Measurements from ENCODE around the gene SERGEF.

The SERGEF gene

DNA sequence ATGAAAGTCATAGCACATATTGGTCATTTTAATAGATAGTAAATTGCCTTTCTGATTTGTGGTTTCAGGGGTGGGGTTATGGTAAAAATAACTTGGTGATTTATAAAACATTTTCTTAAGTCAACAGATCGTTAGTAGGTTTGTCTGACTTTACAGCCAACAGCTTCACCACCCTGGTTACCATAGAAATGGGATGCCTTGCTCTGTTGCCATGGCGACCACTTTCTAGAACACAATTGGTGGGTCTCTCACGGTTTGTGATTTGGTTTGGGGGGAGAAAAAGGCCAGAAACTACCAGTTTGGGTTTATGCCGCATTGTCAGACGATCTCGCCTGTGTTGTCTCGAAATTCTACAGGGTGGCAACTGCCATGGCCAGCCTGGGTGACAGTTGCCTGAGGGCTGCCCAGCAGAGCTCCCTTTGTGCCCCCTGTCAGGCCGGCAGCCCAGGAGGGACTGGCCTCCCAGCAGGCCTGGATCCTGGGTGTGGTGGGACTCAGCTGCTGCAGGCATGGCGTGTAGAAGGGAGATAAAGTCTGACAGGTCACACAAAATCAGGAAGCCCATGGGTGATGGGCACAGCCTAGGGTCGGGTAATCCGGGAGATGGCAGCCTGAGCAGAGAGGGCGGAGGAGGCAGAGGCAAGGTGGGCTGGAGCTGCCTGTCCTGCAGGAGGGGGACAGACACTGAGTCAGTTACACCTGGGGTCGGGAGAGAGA, 247.3 kb downstream of the SERGEF start:
- TF ChIP-seq, protein P1, sequence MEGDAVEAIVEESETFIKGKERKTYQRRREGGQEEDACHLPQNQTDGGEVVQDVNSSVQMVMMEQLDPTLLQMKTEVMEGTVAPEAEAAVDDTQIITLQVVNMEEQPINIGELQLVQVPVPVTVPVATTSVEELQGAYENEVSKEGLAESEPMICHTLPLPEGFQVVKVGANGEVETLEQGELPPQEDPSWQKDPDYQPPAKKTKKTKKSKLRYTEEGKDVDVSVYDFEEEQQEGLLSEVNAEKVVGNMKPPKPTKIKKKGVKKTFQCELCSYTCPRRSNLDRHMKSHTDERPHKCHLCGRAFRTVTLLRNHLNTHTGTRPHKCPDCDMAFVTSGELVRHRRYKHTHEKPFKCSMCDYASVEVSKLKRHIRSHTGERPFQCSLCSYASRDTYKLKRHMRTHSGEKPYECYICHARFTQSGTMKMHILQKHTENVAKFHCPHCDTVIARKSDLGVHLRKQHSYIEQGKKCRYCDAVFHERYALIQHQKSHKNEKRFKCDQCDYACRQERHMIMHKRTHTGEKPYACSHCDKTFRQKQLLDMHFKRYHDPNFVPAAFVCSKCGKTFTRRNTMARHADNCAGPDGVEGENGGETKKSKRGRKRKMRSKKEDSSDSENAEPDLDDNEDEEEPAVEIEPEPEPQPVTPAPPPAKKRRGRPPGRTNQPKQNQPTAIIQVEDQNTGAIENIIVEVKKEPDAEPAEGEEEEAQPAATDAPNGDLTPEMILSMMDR (IDR thresholded peaks at IDR 0.05): no peak

DNA sequence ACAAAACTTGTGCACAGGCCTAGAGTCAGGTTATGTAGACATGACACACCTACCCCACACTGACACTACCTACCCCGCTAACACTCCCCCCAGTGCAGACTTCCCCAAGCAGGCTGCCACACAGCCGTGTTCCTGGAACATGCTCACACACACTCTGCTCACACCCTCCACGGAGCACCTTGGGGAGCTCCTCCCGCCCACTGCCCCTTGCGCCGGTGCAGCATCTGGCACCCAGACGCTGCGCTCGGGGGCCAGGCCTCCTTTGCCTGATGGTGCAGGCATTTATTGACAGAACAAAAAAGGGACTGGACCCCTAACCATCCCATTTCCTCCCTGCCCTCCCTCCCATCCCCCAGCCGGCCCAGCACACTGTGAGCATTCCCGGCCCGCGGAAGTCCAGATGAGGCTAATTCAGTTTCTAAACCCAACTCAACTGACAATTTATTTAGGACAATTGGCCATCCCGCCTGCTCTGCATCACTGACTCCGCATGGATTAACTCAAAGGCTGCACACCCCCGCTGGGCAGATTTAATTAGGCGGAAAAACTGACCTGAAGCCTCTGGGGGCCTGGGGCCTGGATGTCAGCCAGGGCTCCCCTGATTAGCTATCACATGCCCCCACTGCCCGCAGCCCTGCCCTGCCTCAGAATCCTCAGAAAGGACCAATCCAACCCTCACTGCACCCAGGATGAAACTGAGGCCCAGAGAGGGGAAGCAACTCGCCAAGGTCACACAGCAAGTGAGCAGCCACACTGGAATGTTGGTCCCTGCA, 248.2 kb downstream of the SERGEF start:
- TF ChIP-seq, protein P1 (IDR thresholded peaks at IDR 0.05): no peak

DNA sequence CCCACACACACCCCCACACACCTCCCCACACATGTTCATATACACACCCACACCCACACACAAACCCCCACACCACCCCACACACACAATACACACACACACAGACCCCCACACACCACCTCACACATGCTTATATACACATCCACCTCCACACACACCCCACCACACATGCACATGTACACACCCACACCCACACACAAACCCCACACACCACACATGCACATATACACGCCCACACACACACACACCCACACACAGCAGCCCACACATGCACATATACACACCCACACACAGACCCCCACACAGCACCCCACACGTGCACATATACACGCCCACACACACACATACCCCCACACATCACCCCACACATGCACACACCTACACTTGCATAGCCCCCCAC, 249.1 kb downstream of the SERGEF start:
- TF ChIP-seq, protein P1 (IDR thresholded peaks at IDR 0.05): no peak

DNA sequence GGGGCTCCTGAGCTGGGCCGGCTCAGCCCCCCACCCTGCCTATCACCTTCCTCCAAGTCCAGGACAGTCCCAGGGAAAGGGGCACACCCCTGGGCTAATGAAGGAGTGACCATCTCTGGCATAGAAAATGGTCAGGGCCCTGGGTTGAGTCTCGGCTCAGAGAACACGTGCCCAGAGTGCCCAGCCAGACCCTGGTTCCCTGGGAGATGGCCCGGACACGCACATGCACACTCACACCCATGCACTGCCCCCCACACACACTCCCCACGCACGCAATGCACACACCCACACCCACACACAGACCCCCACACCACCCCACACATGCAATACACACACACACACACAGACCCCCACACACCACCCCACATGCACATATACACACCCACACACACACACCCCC, 249.6 kb downstream of the SERGEF start:
- TF ChIP-seq, protein P1 (IDR thresholded peaks at IDR 0.05): no peak

DNA sequence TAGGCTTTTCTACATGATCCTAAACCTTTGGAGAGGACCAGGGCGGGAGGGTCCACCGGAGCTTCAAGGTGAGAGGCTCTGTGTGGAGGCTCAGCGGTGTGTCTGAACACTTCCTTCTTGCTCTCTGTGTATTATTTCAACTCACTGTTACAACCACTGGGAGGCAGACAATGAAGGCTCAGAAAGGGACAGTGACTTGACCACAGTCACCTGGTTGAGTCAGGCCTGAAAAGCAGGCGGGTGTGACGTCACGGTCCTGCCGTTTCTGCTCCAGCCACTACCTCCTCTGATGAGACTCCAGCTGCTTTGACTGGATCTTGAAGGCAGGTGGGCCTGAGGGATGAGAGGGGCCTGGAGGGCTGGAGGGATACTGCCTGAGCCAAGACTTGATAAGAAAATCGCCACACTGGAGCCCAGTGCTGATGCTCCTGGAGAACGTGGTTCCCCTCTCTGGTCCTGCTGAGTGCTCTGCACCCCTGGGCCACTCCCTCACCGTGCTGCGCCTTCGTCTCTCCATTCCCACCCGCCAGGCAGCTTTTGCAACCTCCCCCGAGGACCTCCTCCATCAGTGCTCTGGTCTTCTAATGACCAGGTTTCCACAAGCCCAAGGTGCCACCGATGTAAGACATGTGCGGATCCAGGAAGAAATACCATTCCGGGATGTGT, 250.4 kb downstream of the SERGEF start:
- TF ChIP-seq, protein P1 (IDR thresholded peaks at IDR 0.05): no peak

DNA sequence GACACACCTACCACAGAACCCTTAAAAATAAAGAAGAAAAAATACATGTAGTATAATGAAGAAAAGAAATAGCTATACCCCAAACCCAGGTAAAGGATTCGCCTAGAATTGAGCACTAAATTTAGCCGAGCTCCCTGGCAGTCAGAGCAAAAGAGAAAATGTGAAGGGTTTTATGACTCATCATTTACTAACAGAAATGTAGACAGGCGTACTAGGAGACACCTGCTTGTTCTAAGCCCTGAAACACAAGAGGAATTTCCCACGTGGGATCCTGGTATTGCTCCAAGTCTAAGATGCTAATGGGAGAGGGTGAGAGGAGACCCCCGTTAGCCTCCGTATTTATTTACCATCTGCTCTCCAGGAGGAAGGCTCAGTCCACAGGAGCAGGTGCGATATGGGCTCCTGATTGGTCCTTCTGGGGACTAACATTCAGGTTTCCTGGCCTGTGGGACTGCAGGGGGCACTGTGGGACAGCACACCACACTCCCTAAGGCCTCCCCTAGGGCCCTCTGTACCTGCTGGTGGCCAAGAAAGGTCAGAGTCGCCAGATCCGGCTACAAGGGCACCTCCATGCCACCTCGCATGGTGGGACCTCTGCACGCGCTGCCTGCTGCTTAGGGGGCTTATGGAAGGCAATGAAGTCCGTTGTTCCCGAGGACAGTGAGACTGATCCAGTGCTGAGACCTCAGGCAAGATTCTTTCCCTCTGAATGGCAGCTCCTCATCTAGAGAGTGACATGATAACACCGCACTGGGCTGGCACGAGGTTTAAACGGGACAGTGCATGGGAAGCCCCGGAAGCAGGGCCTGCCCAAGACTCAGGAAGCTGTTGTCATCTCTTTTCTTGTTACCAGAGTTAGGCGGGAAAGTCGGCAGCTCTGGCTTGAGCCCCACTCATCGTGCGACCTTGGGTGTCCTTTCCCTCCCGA, 252.5 kb downstream of the SERGEF start:
- TF ChIP-seq, protein P1 (IDR thresholded peaks at IDR 0.05): peak; percentile 78

DNA sequence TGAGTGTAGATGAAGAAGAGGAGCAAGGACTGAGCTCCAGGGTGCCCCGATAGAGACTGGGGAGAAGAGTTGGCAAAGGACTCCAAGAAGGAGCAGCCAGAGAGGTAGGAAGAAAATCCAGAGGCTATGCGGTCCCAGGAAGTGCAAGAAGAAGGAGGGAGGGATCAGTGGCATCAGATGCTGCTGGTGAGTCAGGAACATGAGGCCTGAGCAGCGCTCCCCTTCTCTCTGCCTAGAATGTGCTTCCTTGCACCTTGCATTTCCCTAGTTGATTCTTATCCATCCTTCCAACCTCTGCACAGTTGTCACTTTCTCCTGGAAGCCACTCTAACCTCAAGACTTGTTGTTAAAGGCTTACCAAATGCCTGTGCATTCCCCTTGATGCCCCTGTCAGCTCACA, 257.0 kb downstream of the SERGEF start:
- TF ChIP-seq, protein P1 (IDR thresholded peaks at IDR 0.05): no peak
